SH-SY5Y (cell line): ENCODE measurements around the gene WWOX.

ENCODE experiments used
- GATA2 ChIP-seq: IDR thresholded peaks from 2 replicates; pipeline ENCODE4 v1.6.1; 2011; ENCODE audit warnings: mild to moderate bottlenecking, low read depth, low read length
- GATA3 ChIP-seq: IDR thresholded peaks from 2 replicates; pipeline ENCODE4 v1.6.1; 2011; ENCODE audit warnings: low read depth, mild to moderate bottlenecking, low read length, moderate library complexity

GRCh38 chr16:78998879-78999278 is 899.4 kb downstream of the WWOX start:
- TF ChIP-seq GATA3 = no peak
- TF ChIP-seq GATA2 = no peak
